ENCODE data around the gene HORMAD2. TPM values are rescaled to one million over a fixed set of nuclear protein-coding genes. Genes with fewer than 3 reads are reported as not detected.
"Not testable (repeated sequence)": the region's sequence is repeated elsewhere in the genome, so short reads cannot be mapped to it uniquely, and the experiment has no call there.

HORMAD2 gene
- total RNA-seq, 1 donor from 2014 or later: not detected

DNA sequence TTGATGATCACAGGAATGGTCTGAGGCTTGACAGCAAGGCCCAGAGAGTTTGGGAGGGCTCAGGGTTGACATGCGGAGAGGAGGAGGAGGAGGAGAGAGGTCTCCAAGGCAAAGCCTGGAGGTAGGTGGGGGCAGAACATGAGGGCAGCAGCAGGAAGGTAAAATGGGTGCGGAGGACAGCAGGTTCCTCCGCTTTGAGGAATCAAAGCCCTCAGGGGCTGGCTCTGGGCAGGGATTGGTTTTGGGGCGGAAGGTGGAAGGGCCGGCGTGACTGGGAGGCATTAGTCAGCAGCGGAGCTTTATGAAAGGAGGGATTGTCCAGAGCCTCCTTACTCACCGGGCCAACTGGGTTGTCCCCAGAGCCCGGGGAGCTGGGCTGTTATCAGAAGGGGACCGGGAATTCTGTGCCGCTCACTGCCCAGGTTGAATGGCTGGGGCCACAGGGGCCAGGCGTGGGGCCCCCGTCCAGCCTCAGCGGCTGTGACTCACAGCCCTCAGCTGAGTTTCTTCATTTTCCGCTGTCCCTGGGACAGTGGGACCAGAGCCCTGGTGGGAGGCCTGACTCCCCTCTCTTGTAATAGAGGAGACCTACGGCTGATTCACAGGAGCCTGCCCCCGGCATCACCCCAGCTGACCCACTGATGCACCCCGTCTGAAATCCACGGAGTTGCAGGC, 130.1 kb downstream of the HORMAD2 start:
- DNase-seq (ENCODE audit: low read depth): peak; percentile 67

DNA sequence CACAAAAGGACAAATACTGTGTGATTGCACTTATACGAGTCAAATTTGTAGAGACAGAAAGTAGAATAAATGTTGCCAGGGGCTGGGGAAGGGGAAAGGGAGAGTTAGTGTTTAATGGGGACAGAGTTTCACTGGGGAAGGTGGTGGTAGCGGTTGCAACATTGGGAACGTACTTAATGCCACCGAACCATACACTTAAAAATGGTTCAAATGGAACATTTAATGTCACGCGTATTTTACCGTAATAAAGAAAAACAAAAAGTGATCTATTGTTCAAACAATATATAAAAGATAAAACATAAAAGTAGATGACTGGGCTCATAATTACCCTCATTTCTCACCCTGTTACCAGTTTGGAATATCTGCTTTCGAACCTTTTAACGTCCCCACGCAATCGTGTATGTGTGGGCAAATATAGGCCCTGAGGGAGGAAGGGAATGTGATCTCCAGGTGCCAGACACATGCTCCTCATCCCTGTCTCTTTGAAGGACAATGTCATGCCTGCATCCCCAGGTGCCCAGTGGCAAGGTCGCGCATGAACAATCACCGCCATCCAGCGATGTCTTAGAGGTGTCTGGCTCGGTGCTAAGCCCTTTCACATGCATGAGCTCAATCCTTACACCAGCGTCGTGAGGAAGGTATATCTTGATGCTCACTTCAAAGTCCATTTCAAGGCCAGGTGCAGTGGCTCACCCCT, 131.0 kb downstream of the HORMAD2 start:
- DNase-seq (ENCODE audit: low read depth): no peak

DNA sequence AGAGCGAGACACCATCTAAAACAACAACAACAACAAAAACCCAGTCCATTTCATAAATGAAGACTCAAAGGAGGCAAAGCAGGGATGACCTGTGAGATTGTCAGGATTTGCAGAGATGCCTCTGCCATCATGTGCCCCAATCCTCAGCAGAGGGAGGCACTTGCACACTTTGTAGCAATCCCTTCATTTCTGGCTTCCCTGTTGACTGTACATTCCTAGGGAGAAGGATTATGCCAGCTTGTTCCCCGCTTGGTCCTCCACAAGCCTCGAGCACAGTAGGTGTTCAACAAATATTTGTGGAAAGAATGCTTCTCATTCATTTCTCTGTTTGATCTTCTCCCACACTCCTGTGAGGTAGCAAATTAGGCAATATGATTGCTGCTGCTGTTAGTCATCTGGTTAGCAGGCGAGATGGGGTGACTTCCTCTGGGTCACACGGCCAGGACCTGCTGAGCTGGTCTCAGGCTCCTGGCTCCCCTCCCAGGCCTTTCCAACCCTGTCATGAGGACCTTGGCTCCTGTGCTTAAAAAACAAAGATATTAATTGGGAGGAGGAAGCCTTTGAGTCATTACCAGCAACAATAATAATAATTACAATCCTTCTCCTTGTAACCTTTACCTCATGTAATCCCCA, 132.2 kb downstream of the HORMAD2 start:
- peak; percentile 100 for DNase-seq (ENCODE audit: low read depth)

DNA sequence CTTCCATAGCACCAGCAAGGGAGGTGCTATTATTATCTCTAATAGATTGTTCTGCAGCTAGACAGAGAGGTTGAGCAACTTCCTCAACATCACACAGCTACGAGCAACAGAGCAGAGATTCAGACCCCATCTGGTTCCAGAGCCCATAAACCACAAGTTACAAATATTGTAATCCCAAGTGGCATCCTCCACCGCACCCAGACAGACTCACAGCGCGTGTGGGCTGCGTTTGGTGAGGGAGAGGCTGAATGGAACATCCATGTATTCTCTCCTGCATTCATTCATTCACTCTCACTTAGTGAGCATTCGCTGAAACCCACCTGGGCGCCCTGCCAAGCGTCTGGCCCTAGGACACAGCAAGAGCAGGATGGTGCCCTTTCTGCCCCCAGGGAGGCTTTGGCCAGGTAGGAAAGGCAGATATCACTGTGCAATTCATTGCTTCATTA, 132.8 kb downstream of the HORMAD2 start:
- DNase-seq (ENCODE audit: low read depth): no peak

DNA sequence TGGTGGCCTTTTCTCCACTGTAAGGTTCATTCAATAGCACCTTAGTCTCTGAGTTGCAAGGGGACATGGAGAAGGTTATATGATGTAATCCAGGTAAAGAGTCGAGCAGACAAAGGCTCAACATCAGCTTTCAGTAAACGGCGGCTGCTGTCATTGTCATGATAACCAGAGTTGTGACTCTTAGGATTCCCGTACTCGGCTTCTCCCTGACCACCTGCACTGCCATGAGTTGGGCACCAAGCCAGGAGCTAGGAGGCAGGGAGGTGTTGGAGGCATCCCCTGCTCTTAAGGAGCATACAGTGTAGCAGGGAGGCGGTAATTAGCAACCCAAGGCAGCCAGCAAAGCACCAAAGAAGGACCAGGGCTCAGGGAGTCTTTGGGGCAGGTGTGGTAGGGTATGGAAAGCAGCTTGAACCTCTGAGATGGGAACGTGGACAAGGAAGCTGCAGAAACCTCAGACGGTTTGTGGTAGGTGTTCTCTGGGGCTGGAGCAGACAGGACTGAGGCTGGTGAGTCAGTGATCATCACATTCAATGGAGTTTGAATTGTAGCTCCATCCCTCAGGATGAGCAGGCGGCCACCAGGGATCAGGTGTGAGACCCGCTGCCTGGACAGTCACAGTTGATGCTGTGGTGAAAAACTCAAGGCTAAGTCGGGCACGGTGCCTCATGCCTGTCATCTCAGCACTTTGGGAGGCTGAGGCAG, 134.6 kb downstream of the HORMAD2 start:
- DNase-seq (ENCODE audit: low read depth): peak; percentile 55

DNA sequence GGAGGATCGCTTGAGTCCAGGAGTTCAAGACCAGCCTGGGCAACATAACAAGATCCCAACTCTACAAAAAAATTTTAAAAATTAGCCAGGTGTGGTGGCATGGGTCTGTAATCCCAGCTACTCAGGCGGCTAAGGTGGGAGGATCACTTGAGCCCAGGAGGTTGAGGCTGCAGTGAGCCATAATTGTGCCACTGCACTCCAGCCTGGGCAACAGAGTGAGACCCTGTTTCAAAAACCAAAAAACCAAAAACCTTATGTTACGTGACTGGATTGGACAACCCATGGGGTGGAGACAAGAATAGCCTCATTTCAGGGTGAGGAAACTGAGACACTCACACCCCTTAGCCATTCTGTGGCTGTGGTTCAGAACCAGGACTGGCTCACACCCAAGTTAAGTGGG, 136.0 kb downstream of the HORMAD2 start:
- DNase-seq (ENCODE audit: low read depth): not testable (repeated sequence)

DNA sequence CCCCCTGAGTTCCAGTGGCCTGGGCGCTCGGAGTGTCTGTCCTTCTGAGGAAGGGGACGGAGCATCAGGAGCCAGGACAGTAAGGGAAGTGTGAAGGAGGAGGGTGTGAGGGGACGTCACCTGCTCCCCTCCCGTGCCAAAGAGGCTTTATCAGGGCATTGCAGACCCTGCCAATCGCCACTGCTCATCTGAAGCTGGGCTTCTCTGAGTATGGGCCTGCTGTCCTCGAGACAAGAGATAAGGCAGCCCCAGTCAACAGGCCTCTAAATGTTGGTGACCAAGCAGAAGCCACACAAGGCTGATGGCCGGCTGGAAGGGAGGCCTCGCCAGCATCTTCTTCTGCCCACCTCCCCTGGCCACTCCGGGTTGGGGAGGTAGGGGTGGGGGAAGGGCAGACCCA, 136.4 kb downstream of the HORMAD2 start:
- DNase-seq (ENCODE audit: low read depth): no peak

DNA sequence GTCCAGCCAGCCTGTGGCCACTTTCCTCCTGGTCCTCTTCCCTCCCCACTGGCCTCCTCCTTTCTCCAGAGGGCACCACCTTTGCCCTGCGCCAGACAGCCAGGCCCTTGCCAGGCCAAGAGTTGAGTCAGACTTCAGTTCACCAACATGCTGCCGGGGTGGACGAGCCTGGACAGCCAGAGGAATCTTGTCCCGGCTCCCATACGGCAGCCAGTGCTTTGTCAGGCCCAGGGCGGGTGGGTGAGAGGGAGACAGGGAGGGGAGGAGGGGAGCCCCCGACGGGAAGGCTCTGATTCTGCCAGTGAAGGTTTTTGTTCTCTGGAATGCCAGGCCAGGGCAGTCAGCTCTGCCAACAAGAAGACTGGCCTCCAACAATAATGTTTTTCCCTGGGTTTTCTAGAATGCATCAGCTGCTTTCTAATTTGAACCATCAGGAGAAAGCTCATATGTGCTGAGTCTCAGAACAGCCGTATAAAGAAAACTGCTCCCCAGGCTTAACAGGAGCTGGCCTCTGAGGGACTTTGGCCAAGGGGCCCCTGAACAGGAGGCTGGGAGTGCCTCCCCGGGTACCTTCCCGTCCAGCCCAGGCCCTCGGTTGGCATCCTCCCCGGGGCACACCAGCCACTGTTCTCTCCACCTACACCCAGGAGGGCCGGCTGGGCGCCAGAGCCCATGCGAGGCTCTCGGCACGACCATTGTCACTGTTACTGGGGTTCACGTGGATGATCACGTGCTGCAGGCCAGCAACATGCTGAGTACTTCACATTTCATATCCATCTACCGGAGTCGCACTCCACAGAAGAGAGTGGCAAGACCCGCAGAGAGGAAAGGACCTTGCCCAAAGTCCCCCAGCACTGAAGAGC, 137.7 kb downstream of the HORMAD2 start:
- peak; percentile 56 for DNase-seq (ENCODE audit: low read depth)

DNA sequence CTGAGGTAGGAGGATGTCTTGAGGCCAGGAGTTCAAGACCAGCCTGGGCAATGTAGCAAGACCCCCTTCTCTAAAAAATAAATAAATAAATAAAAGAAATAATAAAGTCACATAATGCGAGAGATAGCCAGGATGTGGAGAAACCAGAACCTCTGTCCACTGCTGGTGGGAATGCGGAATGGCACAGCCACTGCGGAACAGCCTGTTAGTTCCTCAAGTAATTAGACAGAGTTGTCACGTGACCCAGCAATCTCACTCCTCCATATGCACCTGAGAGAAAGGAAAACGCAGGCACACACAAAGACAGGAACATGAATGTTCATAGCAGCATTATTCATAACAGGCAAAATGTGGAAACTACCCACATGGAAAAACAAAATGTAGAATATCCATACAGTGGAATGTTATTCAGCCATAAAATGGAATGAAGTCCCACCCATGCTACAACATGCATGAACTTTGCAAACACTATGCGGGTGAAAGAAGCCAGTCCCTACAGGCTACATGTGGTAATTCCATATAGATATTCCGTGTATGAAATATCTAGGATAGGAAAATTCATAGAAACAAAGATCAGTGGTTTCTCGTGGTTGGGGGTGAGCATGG, 138.9 kb downstream of the HORMAD2 start:
- DNase-seq (ENCODE audit: low read depth): no peak

DNA sequence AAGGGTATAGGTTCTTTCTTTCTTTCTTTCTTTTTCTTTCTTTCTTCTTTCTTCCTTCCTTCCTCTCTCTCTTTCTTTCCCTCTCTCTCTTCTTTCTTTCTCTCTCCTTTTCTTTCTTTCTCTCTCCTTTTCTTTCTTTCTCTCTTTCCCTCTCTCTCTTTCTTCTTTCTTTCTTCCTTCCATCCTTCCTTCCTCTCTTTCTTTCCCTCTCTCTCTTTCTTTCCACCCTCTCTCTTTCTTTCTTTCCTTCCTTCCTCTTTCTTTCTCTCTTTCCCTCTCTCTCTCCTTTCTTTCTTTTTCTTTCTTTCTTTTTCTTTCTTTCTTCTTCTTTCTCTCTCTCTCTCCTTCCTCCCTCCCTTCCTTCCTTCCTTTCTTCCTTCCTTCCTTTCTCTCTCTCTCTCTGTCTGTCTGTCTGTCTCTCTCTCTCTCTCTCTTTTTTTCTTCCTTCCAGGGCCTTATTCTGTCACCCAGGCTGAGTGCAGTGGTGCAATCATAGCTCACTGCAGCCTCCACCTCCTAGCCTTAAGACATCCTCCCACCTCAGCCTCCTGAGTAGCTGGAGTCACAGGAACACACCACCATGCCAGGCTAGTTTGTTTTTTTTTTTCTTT, 139.5 kb downstream of the HORMAD2 start:
- no peak for DNase-seq (ENCODE audit: low read depth)

DNA sequence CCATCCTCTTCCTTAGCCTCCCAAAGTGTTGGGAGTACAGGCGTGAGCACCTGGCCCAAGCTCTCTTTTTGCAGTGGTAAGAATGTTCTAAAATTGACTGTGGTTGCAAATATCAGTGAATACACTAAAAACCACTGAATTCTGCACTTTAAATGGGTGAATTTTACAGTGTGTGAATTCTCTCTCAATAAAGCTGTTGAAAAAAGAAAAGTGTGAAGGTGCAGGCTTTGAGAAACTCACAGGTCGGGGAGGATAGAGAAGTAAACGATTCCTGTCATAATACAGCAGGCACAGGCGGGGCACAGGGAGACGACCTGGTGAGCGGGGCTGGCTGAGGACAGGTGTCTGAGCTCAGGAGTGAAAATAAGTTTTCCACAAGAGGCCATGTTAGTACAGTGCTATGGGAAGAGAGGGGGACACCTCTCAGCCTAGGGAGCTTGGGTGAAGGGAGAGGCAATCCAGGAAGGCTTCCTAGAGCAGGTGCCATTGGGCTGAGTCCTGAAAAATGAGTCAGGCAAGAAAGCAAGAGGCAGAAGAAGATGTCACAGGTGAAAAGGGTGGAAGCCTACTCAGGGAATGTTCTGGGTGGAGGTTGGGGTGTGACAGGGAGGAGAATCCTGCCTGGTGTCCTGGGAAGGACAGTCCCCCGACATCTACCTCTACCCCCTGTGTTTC, 140.2 kb downstream of the HORMAD2 start:
- no peak for DNase-seq (ENCODE audit: low read depth)

DNA sequence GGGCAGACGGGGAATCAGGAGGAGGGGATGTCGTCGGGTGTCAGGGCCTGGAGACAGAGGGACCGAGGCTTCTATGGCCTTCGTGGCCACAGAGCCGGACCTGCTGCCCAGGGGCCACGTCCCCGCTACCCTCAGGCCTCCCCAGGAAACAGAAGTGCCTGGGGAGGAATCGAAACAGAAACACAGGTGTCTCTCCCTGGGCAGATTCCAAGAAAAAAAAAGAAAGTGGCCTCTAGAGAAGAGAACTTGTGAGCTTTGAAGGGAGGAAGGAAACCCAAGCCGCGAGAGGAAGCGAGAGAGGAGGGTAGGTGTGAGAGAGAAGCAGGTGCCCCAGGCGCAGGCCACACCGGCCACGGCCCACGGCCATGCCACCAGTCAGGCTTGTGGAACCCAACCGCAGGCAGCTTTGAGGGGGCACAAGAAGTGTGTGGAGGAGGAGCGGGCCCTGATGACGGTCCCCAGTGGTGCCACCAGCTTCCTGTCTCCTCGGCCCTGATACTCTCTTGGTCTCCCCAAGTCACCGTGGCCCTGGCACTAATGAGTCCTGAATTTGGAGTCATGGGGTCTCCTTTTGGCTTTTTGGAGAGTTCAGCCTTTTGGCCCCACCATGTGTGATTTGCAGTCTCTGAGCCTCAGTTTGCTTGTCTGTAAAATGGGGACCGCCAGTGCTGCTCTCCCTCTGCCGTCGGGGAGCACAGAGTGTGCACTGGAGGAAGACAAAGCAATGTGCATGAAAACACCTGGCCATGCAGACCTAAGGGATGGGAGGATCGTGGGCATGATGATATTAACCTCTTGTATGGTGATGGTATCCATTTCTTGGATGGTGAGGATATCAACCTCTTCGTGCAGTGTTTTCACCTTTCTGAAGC, 141.1 kb downstream of the HORMAD2 start:
- DNase-seq (ENCODE audit: low read depth): no peak

DNA sequence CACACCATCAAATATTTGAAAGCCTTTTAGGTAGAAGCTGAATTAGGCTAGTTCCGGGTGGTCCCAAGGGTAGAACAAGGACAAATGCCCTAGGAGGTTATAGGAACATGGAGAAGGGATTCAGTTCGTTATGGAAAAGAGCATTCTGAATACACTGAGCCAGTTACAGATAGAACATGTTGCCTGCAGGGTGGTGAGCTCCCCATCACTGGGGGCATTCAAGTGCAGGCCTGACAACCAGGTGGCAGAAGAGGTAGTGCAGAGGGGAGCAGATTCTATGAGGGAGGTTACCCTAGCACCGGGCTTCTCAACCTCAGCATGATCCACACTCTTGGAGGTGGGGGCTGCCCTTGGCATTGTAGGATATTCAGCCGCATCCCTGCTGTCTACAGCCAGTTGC, 142.1 kb downstream of the HORMAD2 start:
- no peak for DNase-seq (ENCODE audit: low read depth)

DNA sequence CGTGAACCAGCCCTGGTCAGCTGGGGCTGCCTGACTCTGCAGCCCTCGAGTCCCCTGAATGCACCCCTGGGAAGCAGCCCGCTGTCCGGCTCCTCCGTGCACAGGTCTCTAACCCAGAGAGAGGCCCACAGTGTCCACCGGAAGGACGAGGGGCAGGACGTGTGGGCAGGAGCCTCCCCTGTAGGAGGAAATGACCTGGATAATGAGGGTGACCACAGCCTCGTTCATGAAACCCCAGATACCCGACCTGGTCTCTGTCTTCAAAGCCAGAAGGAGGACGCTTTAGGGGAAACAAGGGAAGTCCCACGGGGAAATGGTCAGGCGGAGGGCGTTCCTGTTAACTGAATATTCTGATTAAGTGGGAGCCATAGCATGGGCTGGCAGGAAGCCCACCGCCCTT, 143.0 kb downstream of the HORMAD2 start:
- DNase-seq (ENCODE audit: low read depth): no peak

DNA sequence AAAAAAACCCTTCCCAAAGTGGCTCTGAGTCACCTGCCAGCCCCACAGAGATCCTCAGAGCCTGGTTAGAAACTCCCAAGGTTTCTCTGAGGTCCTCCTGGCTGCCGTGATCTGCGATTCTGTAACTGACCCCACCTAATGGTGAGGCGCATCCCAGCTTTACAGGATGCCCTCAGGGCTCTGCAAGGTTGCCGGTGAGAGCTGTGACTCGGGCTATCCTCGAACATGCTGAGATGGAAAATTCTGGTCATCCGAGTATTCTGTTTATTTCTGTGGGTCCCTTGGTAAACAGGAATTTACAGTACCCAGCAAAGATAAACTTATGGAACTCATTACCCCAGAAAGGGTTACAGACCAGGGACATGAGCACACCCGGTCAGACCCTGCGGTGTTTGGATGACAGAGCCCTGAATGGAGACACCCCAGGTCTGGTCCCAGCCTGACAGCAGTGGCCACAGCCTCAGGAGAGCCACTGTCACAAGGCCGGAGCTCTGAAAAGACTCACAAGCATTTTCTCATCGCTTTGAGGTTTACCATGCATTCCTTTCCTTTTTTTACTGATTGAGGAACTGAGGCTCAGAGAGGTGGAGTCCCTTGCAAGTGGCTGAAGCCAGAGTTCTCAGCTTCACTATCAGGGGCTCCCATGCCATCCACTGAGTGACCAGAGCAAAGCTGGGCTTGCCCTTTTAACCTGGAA, 144.0 kb downstream of the HORMAD2 start:
- peak; percentile 61 for DNase-seq (ENCODE audit: low read depth)

DNA sequence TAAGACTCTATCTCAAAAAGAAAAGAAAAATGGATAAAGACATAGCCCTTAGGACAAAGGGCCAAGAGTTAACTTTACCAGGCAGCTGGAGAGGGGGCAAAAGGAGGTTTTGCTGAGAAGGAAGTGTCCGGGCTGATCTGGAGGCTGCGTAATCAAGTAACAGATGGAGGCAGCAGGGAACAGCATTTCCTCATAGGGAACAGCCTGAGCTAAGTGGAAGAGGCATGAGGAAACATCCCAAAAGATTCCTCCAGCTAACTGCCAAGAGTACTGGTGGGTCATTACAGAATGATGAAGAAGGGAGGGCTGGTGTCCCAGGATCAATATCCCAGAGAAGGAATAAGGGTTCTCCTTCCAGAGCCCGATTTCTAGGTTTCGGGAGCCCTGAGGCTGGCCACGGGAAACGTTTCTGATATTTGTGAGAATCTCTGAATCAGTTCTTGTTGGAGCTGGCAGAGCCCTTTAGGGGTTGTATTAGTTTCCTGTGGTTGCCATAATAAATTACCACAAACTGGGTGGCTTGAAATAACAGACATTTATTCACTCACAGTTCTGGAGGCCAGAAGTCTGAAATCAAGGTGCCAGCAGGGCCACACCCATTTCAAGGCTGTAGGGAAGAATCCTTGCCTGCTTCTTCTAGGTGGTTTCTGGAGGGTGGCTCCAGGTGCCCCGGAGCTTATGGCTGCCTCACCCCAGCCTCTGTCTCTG, 145.1 kb downstream of the HORMAD2 start:
- peak; percentile 64 for DNase-seq (ENCODE audit: low read depth)

DNA sequence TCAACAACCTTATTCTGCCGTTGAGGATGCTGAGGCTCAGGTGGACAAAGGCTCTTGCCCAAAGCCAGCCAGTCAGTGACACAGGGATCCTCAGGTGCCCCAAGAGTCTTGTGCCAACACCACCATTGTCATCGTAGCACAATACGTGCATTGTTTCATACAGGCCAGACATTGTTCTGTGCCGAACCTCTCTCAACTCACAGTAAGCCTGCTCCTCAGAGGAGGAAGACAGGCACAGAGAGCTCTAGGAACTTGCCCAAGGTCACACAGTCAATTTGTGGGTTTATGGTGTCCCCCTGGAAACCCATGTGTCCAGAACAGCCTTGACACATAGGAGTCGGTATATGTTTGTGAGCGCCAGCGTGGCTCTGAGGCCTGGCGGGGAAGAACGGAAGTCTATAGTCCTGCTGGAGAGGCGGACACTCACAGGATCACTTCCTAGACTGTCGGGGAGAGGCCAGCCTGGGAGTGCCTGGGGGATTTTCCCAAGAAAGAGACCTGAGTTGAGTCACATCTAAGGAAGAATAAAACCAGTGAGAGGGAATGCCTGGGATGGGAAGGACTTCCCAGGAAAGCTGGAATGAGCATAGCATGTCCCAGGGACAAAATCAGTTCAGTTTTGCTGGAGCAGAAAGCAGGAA, 146.0 kb downstream of the HORMAD2 start:
- DNase-seq (ENCODE audit: low read depth): peak; percentile 83

All from renal cortical epithelial cell (primary cell).